SW 1271 (cell line): ENCODE measurements around the gene PRR15.
"Not testable (repeated sequence)": the region's sequence is repeated elsewhere in the genome, so short reads cannot be mapped to it uniquely, and the experiment has no call there.

ENCODE experiments used
- DNase-seq, 2 experiments: peaks; one replicate each; lab custom pipeline; 2025; lab: John Stamatoyannopoulos, UW

PRR15 gene, protein sequence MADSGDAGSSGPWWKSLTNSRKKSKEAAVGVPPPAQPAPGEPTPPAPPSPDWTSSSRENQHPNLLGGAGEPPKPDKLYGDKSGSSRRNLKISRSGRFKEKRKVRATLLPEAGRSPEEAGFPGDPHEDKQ

DNA sequence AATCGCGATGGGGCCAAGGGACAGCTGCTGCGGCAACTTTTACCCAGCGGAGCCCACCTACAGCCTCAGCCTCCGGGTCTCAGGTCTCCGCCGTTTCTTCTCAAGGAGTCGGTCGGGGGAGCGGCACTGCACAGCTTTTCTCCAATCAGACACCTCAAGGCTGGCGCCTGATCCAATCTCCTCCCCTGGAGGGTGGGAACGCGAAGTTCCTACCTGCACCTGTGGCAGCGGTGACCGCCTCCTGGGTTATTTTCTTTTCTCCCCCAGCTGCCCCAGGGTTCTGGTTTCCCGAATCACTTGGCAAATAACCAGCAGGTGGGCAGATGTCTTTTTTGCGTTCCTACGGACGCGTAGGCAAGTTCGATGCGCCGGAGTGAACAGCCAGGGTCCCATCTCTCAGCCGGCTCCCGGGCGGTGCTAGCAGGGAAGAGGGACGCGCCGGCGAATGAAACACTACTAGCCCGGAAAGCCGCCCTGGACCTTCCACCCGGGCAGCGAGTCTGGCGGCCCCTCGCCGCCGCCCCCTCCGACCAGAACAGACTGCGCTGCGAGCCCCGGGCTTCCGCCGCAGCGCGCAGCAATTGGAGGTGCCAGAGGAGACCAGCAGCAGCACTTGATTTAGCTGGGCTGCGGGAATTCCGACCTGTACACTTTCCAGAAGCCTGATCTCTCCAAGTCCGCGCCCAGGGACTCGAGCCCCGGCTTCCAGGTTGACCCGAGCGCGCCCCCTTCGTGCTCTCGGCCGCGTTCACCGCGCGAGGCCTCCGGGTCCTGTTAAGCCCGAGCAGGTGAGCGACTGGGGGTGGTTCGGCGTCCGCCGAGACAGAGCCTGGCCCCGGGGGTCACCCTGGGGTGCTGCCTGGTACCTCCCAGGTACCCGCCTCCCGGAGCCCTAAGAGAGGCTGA lies at the start of gene PRR15:
PRR15 (plus strand) TSS at position 246 of the 906 bp plus-strand sequence. CDS start 2,495 bp downstream, outside the sequence.
- DNase-seq: no peak

DNA sequence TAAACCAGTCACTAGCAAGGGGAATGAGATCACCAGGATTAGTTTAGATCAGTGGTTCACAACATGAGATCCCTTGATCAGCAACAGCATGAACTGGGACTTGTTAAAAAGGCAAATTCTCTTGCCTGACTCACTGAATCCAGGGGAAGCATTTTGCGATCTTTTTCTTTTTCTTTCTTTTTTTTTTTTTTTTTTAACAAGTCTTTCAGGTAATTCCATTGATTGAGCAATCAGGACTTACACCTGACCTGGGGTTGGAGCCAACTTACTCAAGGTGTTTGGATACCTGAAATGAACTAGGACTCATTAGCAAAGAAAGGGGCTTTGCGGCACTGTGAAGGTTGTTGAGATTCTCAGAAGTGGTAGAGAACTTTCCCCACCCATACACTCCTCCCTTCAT lies 47.1 kb upstream of the PRR15 start:
- DNase-seq: no peak

DNA sequence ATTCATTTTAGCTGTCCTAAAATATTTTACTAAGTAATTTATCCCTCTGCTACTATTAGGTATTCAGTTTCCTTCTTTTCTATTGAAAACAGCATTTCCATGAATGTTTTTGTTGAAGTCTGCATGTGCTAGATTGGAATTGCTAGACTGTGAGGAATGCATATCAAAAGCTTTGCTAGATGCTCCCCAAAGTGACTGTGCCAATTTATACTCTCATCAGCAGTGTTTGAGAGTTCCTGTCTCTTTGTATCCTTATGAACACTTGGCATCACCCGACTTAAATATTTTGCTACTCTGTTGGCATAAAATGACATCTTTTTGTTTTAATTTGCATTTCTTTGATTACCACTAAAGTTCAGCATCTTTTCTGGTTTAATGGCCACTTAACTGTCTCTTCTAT lies 45.0 kb upstream of the PRR15 start:
- DNase-seq: no peak

DNA sequence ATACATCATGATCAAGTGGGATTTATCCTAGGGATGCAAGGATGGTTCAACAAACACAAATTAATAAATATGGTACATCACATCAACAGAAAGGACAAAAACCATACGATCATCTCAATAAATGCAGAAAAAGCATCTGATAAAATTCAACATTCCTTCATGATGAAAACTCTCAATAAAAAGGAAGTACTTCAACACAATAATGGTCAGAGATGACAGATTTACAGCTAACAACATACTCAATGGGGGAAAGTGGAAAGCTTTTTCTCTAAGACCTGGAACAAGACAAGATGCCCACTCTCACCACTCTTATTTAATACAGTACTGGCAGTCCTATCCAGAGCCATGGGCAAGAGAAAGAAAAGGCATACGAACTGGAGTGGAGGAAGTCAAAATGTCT lies 39.9 kb upstream of the PRR15 start:
- no peak for DNase-seq

DNA sequence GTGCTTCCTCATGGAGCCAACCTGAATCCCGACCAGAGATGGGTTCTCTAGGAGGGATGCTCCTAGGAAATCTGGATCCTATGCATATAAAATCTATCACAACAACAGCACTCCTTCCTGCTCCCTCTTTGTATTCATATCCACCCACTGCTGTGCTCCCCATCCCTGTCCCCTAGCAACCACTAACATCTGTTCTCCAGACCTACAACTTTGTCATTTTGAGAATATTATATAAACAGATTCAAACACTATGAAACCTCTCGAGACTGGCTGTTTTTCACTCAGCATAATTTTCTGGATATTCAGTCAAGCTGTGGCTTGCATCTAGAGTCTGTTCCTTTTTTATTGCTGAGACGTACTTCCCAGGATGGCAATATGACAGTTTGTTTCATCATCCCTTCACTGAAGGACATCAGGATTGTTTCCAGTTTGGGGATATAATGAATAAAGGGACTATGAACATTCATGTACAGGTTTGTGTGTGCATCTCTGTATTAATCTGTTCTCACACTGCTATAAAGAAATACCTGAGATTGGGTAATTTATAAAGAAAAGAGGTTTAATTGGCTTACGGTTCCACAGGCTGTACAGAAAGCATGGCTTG lies 36.0 kb upstream of the PRR15 start:
- DNase-seq: no peak

DNA sequence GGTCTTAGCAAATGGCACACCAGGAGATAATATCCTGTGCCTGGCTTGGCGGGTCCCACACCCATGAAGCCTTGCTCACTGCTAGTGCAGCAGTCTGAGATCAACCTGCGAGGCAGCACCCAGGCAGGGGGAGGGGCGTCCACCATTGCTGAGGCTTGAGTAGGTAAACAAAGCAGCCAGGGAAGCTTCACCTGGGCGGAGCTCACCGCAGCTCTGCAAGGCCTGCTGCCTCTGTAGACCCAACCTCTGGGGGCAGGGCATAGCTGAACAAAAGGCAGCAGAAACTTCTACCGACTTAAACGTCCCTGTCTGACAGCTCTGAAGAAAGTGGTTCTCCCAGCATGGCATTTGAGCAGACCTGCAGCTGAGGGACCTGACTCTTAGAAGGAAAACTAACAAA lies 35.1 kb upstream of the PRR15 start:
- not testable (repeated sequence) for DNase-seq

DNA sequence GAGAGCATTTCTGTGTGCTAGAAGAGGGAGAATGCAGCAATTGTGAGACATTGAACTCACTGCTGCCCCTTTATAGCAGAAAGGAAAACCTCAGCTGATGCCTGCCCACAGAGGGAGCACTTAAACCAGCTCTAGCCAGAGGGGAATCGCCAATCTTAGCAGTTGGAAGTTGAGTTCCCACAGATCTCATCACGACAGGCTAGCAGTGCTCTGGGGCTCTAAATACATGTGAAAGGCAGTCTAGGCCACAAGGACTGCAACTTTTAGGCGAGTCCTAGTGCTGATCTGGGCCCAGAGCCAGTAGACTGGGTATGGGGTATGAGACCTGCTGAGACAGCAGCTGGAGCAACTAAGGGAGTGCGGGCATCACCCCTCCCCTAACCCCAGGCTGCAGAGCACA lies 25.2 kb upstream of the PRR15 start:
- DNase-seq: no peak

DNA sequence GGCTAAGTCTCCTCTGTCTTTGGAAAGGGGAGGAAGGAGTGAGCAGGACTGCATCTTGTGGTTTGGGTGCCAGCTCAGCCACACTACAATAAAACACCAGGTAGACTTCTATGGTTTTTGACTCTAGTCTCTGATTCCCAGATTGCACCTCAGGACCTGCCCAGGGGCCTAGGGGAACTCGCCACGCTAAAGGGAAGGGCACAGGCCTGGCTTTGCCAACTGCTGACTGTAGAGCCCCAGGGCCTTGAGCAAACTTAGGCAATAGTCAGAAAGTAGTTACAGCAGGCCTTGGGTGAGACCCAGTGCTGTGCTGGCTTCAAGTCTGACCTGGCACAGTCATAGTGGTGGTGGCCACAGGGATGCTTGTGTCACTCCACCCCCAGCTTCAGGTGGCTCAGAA lies 24.2 kb upstream of the PRR15 start:
- no peak for DNase-seq

DNA sequence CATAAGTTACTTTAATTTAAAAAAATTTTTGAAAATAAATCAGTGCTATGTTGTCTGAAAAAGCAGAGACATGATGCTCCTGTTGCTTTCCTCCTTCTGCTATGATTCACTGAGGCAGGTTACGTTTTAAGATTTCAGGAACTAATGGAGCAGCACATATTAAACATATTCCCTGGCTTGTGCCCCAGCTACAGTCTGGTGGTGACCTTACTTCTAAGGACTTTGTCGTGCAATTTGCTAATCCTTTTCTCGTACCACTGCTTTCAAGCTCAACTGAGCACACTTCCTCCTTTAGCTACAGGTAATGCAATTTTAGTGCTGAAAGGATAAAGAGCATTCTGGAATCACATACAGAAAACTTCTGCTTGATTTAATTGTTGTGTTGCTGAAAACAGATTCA lies 16.2 kb upstream of the PRR15 start:
- DNase-seq: no peak

DNA sequence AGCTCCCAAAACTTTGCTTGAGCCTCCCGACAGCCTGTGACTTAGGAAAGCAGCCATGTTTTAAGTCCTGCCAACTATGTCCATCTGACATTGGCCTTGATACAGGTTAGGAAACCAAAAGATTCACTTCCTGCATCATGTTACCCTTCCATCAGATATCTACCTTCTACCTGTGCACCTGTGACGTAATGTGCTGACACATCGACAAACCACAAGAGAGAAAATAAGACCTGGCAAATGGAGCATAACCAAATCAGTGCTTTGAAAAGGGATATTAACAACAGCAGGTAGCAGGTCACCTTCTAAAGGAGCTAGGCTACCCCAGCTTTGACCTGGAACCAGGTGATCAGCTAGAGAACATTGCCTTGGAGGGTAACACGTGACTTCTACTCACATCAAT lies 14.8 kb upstream of the PRR15 start:
- no peak for DNase-seq

DNA sequence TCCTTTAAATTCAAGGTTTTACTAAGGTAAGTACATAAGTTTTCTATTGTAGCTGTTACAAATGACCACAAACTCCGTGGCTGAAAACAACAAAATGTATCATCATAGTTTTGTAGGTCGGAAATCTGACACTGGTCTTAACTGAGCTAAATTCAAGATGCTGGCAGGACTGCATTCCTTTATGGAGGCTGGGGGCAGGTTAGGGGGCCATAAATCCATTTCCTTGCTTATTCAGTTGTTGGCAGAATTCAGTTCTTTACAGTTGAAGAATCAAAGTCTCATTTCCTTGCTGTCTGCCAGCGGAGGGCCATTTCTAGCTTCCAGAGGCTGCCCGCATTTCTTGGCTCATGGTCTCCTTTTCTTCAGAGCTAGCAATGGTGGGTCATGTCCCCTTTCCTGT lies 11.2 kb upstream of the PRR15 start:
- no peak for DNase-seq

DNA sequence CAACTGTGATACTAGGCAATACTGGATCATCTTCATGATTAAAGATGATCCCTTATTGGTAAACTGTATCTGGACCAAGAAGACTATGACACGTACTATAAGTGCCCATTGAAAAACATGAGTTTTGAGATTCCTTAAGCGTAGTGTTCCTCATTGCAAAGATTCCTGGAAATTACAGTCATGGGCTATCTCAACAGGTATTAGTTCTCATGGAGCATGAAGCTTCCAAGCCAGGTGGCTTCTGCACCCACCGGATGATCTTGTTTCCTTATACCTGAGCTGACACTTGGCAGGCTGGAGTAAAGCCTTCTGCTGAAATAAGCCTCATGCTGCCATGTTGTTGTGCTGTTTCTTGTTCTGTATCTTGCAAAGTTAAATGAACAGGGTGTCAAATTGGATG lies 8.6 kb upstream of the PRR15 start:
- no peak for DNase-seq

DNA sequence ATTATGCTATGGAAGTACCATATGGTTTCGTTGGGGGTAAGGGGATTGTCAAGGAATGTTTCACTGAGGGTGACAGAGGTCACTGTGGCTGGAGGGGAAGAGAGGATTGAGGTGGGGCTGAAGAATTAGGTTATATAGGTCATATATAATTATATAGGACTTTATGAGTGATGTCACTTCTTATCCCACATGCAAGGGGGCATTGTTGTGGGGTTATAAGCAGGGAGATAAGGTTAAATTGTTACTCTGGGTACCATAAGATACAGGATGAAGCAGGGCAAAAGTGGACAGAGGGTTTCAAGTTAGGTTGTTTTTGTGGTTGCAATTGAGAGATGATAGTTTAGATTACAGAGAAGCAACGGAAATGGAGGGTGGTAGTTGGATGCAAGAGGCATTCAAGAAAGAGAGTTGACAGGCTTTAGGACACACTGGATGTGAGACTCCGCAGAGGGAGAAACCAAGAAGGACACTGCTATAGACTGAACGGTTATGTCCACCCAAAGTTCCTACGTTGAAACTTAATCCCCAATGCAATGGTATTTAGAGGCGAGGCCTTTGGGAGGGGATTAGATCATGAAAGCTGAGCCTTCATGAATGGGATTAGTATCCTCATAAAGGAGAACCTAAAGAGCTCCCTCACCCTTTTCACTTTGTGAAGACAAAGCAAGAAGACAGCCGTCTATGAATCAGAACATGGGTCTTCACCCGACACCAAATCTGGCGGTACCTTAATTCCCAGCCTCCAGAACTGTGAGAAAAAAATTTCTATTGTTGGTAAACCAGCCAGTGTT lies 7.0 kb upstream of the PRR15 start:
- DNase-seq: no peak

DNA sequence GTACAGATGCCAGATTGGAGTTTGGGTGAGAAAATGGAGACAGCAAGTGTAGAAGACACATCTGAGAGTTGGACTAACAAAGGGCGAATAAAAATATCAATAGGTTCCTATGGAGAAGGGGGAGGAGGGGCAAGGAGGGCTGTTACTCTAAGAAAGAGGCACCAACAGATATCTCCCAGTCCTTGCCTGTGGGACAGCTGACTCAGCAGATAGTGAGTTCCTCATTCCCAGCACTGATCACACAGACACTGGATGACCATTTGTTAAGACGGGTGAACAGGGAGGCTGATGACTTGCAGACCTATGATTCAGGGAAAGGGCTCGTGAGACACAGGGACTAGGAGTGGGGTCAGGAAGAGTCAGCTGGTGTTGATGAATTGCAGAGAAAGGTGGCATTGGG lies 5.7 kb upstream of the PRR15 start:
- no peak for DNase-seq

DNA sequence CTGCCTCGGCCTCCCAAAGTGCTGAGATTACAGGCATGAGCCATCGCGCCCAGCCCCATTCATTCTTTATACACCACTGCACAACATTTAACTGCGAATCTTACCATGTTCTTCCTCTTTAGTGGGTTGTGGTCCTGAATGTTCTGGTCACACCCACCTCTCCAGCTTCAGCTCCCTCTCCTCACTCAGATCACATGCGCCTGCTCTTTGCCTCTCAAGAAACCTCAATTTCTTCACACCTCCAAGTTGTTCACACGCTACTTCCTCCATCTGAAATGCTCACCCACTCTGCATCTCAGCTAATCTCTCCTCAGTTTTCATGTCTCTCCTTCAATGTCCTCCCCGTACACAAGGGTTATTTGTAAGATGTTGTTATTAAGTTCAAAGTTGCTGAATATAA lies 2.4 kb upstream of the PRR15 start:
- DNase-seq: no peak

DNA sequence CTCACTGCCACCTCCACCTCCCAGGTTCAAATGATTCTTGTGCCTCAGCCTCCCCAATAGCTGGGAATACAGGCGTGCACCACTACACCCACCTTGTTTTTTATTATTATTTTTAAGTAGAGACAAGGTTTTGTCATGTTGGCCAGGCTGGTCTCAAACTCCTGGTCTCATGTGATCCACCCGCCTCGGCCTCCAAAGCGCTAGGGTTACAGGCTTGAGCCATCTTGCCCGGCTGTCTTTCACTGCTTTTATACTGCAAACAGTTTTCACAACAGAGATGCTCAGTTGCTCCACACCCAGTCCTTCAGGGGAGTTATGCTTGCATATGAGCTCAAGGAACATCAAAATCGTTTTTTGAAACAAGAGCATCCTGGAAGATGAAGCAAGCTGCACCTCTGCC lies 1.3 kb upstream of the PRR15 start:
- DNase-seq: no peak

DNA sequence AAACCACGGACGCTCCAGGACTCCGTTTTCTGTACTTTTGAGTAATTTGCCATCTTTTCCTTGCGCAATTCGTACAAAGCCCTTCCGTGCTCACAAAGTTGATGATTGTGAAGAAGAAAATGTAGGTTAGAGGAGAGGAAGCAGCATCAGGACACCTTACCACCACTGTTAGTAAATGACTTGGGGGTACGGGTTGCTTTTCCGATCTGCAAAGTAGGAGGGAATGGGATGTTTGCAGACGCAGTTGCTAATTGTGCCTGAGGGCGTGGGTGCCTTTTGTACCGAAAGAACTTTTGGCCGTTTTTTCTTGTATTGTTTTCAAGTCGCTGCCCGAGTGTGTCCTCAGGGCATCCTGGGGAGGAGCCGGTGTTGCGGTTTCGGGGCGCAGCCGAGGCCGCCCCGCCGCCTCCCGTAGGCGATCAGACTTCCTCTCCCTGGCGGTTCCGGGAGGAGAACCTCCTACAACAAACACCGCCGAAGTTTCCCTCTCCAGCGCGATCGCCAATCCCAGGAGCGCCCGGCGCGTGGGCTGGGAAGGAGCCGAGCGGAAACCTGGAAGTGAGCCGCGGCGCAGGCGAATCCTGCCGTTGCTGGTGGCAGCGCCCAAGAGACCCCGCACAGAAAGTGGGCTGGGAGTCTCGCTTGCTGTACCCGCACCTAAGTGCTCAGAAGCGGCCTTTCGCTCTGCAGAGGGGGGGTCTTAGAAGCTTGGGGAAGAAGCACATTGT lies 1.0 kb downstream of the PRR15 start:
- no peak for DNase-seq

DNA sequence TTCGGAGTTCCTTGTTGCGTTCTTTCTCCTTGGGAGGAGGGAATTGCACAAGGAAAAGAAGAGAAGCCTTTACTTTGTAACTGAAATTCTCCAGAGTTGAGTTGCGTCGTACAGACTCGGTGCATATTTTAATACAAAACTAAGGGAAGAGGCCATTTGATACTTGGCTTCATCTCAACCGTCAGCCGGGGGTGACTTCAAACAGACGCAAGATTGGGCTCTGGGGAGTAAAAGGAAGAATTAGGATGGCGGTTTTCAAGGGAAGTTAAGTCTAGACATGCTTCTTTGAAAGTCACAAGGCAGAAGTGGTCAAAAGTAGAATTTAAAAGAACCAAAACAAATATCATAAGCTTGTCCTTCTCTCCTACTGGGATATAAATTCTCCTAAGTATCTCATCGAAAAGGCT lies 1.6 kb downstream of the PRR15 start:
- DNase-seq: no peak

DNA sequence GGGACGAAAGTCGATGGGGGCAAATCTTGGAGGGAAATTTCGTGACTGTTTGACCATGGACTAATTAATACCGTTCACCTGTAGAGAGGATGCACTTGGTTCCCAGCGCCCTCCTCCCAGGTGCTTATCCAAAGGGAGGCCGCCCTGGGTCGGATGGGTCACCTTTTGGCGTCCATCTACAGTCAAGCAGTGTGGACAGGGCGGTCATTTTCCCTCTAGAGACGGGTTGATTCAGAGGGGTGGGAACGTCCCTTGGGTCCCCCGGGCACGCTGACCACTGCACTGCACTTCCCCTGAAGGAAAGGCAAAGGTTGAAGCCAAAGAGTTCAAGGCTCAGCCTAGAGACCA lies 2.0 kb downstream of the PRR15 start:
- no peak for DNase-seq

DNA sequence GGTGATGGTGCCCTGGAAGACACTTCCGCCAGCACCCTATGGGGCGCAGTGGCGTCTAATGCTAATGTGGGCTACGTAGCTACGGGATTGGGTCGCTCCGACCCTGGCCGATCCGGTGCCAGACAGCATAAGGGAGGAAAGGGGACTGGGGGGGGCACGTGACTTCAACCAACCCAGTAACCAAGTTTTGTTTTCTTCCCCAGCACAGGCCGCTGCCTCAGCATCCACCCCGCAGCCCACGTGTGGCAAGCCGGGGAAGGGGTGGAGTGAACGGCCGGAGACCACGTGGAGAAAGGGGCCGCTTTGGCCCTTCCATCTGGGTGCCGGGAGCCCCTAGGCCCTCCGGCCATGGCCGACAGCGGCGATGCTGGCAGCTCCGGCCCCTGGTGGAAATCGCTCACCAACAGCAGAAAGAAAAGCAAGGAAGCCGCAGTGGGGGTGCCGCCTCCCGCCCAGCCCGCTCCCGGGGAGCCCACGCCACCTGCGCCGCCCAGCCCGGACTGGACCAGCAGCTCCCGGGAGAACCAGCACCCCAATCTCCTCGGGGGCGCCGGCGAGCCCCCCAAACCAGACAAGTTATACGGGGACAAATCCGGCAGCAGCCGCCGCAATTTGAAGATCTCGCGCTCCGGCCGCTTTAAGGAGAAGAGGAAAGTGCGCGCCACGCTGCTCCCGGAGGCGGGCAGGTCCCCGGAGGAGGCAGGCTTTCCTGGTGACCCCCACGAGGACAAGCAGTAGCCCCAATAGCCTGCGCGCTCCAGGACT lies 2.5 kb downstream of the PRR15 start:
- no peak for DNase-seq

DNA sequence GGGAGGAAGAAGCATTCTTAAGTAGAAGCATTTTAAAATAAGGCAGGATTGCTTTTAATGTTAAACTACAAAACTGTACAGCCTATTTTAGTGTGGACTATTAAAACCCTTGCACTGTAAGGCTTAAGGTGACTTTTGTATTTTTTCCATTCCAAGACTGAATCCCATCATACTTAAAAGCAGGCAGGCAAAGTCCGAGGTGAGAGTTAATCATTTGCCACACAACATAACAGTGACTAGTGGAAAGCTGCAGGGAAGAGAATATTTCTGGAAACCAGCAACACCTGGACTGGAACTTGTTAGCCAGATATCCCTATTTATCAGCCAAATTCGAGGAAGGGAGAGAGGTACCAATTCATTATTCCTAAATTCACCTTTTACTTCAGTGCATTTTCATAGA lies 3.5 kb downstream of the PRR15 start:
- DNase-seq: no peak
